ENCODE results near the gene TRERF1.
"Not testable (repeated sequence)": the region's sequence is repeated elsewhere in the genome, so short reads cannot be mapped to it uniquely, and the experiment has no call there.

TRERF1 gene

GRCh38 chr6:42332916-42333315, 118.8 kb downstream of the TRERF1 start:
- no peak for DNase-seq

- DNase-seq, result no peak
Observed at GRCh38 chr6:42331019-42331418, 120.7 kb downstream of the TRERF1 start.

GRCh38 chr6:42326248-42326647, 125.5 kb downstream of the TRERF1 start:
- DNase-seq, result no peak

GRCh38 chr6:42324656-42325324, 126.9 kb downstream of the TRERF1 start:
- not testable (repeated sequence) for DNase-seq

- no peak for DNase-seq
Observed at GRCh38 chr6:42322676-42323075, 129.1 kb downstream of the TRERF1 start.

- no peak for DNase-seq
Observed at GRCh38 chr6:42321976-42322375, 129.8 kb downstream of the TRERF1 start.

- no peak for DNase-seq
Observed at GRCh38 chr6:42320762-42321161, 131.0 kb downstream of the TRERF1 start.

- DNase-seq, result no peak
Observed at GRCh38 chr6:42318480-42318879, 133.2 kb downstream of the TRERF1 start.

- DNase-seq, result no peak
Observed at GRCh38 chr6:42316981-42317380, 134.7 kb downstream of the TRERF1 start.

- no peak for DNase-seq
Observed at GRCh38 chr6:42315991-42316970, 135.4 kb downstream of the TRERF1 start.

GRCh38 chr6:42315259-42315990, 136.3 kb downstream of the TRERF1 start:
- DNase-seq, result no peak

GRCh38 chr6:42314571-42315258, 137.0 kb downstream of the TRERF1 start:
- DNase-seq, result no peak

- DNase-seq, result no peak
Observed at GRCh38 chr6:42313941-42314570, 137.7 kb downstream of the TRERF1 start.

GRCh38 chr6:42313038-42313437, 138.7 kb downstream of the TRERF1 start:
- DNase-seq, result no peak

GRCh38 chr6:42307141-42307470, 144.6 kb downstream of the TRERF1 start:
- DNase-seq, result no peak

- DNase-seq, result no peak
Observed at GRCh38 chr6:42306439-42307140, 145.1 kb downstream of the TRERF1 start.

GRCh38 chr6:42304053-42304712, 147.5 kb downstream of the TRERF1 start:
- no peak for DNase-seq

GRCh38 chr6:42302411-42302810, 149.3 kb downstream of the TRERF1 start:
- DNase-seq, result no peak

- no peak for DNase-seq
Observed at GRCh38 chr6:42301986-42302385, 149.7 kb downstream of the TRERF1 start.

GRCh38 chr6:42300701-42301100, 151.0 kb downstream of the TRERF1 start:
- DNase-seq, result no peak

GRCh38 chr6:42300185-42300584, 151.5 kb downstream of the TRERF1 start:
- DNase-seq, result no peak

Measured in activated effector memory CD4-positive, alpha-beta T cell treated with anti-CD3 and anti-CD28 coated beads, Interleukin-2, amount 50 U/mL, for 16 hours (primary cell).